ENCODE results near the gene TMEM100.
A peak's percentile ranks its signal among the peaks of the same experiment; 100 is the strongest.

The TMEM100 gene

DNA sequence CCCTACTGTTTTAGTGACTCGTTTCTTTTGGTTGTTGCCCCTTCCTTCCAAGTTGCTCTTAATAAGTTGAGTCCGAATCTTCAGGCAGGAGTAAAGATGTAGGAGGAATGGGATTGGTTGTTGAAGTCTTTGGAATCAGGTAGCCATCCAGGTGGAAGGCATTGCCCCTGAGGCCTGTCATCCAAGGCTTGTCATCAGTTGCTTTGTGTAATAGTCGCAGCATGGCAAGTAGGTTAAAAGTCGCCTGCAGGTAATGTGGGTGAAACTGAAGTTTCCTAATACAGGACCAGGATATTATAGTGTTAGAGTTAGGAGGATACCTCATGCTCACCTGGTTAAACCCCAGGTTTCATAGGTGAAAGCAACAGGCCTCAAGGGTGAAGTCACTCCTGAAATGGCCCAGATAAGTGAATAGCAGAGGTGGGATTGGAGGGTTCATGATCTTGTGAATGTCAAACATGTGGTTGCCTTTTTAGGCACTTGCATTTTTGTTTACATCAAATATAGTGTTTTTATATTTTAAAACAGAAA, 29.1 kb upstream of the TMEM100 start:
- DNase-seq (ENCODE audit: low read depth), result no peak
- H3K4me3 ChIP-seq (ENCODE audit: low read depth, low read length), result peak overlapping the region; percentile 84
- TF ChIP-seq CTCF (conservative IDR thresholded peaks at IDR 0.05; ENCODE audit: low read depth, low read length), result no peak

DNA sequence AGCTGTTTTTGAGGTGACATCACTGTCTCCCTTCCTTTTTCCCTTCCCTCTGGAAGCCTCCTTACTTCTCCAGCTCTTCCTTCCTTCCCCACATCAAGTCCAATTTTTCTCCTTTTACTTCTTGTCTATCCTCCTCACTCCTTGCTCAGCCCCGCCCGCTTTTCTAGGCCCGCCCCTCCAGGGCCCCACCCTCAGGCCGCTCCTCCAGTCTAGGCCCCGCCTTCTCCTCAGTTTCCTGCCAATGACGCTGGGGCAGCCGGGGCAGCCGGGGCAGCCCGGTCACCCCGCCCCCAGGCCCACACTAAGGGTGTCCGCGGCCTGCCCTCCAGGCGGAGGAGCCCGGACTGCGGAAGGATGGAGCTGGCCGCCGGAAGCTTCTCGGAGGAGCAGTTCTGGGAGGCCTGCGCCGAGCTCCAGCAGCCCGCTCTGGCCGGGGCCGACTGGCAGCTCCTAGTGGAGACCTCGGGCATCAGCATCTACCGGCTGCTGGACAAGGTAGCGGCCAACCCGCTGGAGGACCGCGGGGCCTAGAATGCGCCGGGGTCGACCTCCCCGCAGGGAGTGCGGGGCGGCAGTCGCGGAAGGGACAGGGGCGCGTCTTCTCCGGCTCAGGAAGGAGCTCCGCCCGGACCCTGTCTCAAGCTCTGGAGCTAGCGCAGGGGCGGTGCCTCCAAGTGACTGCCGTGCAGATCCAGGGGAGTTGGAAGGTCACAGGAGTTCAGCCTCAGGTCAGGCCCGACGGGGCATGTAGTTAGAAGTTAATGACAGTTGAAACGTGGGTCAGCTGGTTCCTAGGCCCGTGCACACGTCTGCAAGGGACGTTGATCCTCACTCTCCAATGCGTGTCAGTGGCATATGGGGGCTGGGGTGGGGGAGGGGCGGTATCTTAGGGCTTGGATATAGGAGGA, 28.3 kb upstream of the TMEM100 start, which contains the start of gene PCTP:
Gene PCTP, plus strand, starts transcription at position 302 of the 908 bp plus-strand sequence. Its CDS starts 53 bp downstream, at position 355.
- TF ChIP-seq CTCF (conservative IDR thresholded peaks at IDR 0.05; ENCODE audit: low read depth, low read length), result peak; percentile 68
- DNase-seq (ENCODE audit: low read depth), result peak; percentile 93

DNA sequence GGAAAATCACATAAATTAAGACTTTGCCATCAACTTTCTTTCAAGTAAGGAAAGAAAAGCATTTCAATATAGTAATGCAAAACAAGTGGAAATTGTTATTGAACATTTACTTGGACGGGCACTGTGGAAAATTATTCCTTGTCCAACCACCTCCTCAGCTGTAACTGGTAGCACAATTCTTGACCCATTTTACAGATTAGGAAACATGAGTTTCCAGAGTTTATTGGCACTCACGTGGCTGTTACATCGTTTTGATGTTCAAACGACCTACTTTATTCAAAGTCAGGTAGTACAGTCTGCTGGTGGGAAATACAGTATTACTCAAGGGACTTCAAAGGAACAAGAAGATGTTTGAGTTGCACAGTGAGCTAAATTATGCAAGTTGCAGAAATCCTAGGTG, 27.3 kb upstream of the TMEM100 start:
- TF ChIP-seq CTCF (conservative IDR thresholded peaks at IDR 0.05; ENCODE audit: low read depth, low read length), result no peak
- no peak overlapping the region for H3K4me3 ChIP-seq (ENCODE audit: low read depth, low read length)
- no peak for DNase-seq (ENCODE audit: low read depth)

More for the DNA sequence above, 28.3 kb upstream of the TMEM100 start, which contains the start of gene PCTP:
- H3K4me3 ChIP-seq (ENCODE audit: low read depth, low read length), result peak within 1 kb of the TSS; percentile 84

DNA sequence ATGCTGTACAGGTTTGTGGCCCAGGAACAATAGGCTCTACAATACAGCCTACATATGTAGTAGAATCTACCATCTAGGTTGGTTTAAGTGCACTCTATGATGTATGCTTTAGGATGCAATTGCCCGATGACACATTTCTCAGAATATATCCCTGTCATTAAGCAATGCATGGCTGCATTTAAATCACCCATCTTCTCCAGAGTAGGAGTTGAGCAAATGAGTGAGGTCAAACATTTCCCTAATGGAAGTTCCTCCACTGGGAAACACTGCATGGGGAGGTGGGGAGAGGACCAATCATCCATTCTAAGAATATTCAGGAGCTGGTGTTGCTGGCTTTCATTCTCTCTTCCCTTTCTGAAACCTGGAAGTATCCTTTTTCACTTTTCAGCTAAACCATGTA, 26.2 kb upstream of the TMEM100 start:
- TF ChIP-seq CTCF (conservative IDR thresholded peaks at IDR 0.05; ENCODE audit: low read depth, low read length), result no peak
- H3K4me3 ChIP-seq (ENCODE audit: low read depth, low read length), result no peak overlapping the region

DNA sequence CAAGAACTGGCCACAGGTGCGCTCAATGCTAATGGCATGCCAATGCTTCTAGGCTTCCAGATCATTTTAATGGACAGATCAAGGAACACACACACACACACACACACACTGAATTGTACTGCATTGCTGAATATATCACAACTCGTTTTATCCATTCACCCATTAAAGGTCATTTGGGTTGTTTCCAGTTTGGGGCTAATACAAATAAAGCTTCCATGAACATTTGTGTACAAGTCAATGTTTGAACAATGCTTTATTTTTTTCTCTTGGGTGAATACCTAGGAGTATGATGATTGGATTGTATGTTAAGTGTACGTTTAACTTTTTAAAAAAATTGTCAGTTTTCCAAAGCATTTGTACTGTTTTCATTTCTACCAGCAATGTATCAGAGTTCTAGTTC, 24.5 kb upstream of the TMEM100 start:
- DNase-seq (ENCODE audit: low read depth), result no peak
- no peak for TF ChIP-seq CTCF (conservative IDR thresholded peaks at IDR 0.05; ENCODE audit: low read depth, low read length)
- H3K4me3 ChIP-seq (ENCODE audit: low read depth, low read length), result no peak overlapping the region

More for the DNA sequence above, 26.2 kb upstream of the TMEM100 start:
- no peak for DNase-seq (ENCODE audit: low read depth)

GRCh38 chr17:55746466-55746865, 23.8 kb upstream of the TMEM100 start:
- H3K4me3 ChIP-seq (ENCODE audit: low read depth, low read length), result no peak overlapping the region
- no peak for TF ChIP-seq CTCF (conservative IDR thresholded peaks at IDR 0.05; ENCODE audit: low read depth, low read length)

More at GRCh38 chr17:55746466-55746865, 23.8 kb upstream of the TMEM100 start:
- no peak for DNase-seq (ENCODE audit: low read depth)
